GM19463 (cell line): ENCODE data around the gene OR4D10.

Experiments
- ATAC-seq: cut with Tn5 transposase; IDR thresholded peaks from one replicate; pipeline ENCODE4 v1.9.1; 2021; ENCODE audit warnings: mild to moderate bottlenecking, moderate library complexity; ENCODE audit not compliant: unreplicated experiment

Gene OR4D10

DNA sequence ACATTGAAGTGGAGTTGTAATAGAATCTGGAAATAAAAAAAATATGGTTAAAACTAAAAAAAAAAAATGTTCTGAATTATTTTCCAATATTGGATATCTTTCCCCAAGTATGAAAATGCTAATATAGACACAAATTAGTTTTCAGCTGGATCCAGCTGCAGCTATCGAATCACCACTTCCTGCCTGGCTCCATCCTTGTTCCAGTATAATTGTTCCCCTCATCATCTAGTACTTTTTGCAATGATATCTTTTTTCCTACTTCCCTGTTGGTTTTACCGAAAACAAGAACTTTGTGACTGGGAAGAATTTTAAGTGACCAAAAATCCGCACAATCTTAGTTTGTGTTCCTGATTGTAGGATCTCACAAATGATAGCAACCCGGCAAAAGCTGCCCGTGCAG lies 47.6 kb downstream of the OR4D10 start:
- ATAC-seq, result no peak

DNA sequence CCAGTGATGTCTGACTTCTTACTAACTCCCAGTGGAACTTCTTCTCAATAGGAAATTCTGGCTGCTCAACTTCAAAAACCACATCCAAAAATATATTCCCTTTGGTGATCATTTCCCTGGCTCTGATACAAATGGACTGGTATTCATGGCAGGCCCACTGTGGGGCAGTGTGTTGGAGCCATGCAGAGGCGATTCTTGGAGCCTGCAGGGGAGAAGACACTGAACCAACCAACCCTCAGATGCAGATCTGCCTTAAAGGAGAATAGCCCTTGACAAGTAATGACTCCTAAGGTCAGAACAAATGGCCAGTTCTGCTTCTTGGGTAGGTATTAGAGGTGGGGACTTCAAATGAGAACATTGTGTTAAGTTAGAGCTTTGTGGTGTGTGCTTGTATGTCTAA lies 50.4 kb downstream of the OR4D10 start:
- ATAC-seq, result no peak

DNA sequence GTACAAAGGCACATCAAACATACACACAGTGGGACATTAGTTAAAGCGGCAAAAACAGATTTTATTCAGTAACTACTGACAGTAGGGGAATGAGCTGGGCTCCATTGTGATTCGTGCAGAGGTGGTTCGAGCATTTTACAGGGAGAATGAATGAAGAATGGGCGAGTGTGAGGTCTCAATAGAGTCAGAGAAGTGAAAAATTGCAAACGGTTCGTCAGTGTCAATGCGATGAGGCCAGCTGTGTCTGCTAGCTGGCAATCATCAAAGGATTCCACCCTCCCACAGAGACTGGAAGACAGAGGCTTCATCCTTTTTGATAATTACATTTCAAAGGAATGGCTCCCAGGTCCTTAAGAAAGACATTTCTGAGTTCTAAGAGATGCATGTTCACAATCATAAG lies 55.6 kb downstream of the OR4D10 start:
- ATAC-seq, result no peak
